Body of pancreas (tissue), 4 donors: ENCODE data around the gene TTLL11. TPM values are rescaled to one million over a fixed set of nuclear protein-coding genes. Genes with fewer than 3 reads are reported as not detected.

ENCODE experiments used
- ATAC-seq: fragments of 150-250 bp; one replicate; pipeline ENCODE4 v1.9.1; 2016
- DNase-seq, 4 donors: peaks; one replicate each; pipeline ENCODE4 v3.0.0-alpha.2; 2019
- H3K27ac ChIP-seq, 4 donors: fragments of 200-600 bp; sonication (generic); 1 replicate in 3 of 4; 2 replicates in 1 of 4; pipeline versions ENCODE4 v1.5.1 to v1.6.1; 2016 to 2019; ENCODE audit warnings: mild to moderate bottlenecking in 1 of 4, mixed read lengths in 1 of 4, moderate library complexity in 1 of 4
- H3K27me3 ChIP-seq, 2 donors: fragments of 200-600 bp; sonication (generic); one replicate each; pipeline ENCODE4 v1.6.0; 2016; ENCODE audit warnings: mild to moderate bottlenecking in 1 of 2
- H3K36me3 ChIP-seq, 2 donors: fragments of 200-600 bp; sonication (generic); replicated peaks in 1 of 2; 2 replicates each; pipeline ENCODE4 v1.5.1; 2016; ENCODE audit warnings: low read depth in 2 of 2; ENCODE audit not compliant: insufficient read depth in 1 of 2
- H3K4me1 ChIP-seq: fragments of 200-600 bp; sonication (generic); one replicate; pipeline ENCODE4 v1.6.0; 2016
- H3K4me3 ChIP-seq, 2 donors: fragments of 200-600 bp; sonication (generic); 1 replicate in 1 of 2; 2 replicates in 1 of 2; pipeline ENCODE4 v1.5.1; 2016 to 2019
- H3K9me3 ChIP-seq, 3 donors: fragments of 200-600 bp; sonication (generic); 1 replicate in 2 of 3; 2 replicates in 1 of 3; pipeline ENCODE4 v1.5.1; 2016
- CTCF ChIP-seq, 7 experiments: fragments of 450-650 bp in 4 of 7; fragments of 200-600 bp in 3 of 7; sonication (generic) in 3 of 7; IDR thresholded peaks; one replicate each; pipeline ENCODE4 v1.5.1; 2016 to 2019; ENCODE audit warnings: antibody characterized with exemption in 7 of 7
- POLR2A ChIP-seq, 3 donors: fragments of 450-650 bp; IDR thresholded peaks; one replicate each; pipeline ENCODE4 v1.6.1; 2016; ENCODE audit warnings: antibody characterized with exemption in 3 of 3, mild to moderate bottlenecking in 2 of 3
- WGBS, 2 donors: methylation state at CpG; one replicate each; pipeline ENCODE4 v1.1.5; 2017; 5-methylcytosine and 5-hydroxymethylcytosine counted together
- intact Hi-C: fragments of 100-400 bp; cut with DNase I; formaldehyde crosslinking; loops from one replicate; pipeline ENCODE4 v1.15.1; 2023
- total RNA-seq, 2 donors: library from RNA; depleted of rRNA; stranded (reverse); fragments of >200 nt; gene quantifications; one replicate each; pipeline ENCODE4 v1.1.0, GENCODE V29; 2016

Gene TTLL11
- total RNA-seq, 2 donors from 2014 or later: 14.5 to 16.8 TPM

GRCh38 chr9:121825031-121825691, 267.9 kb downstream of the TTLL11 start:
- WGBS, 2 donors: 79 to 87% methylated on average over 12 of the region's 12 CpGs
- H3K4me3 ChIP-seq: no peak overlapping the region
- no peak for DNase-seq
- H3K27ac ChIP-seq: no peak overlapping the region
- H3K36me3 ChIP-seq: no peaks in the 10 kb centered on the region
- no peaks in the 10 kb centered on the region for H3K9me3 ChIP-seq
- ATAC-seq: no peak
- no peaks in the 10 kb centered on the region for H3K27me3 ChIP-seq
- intact Hi-C loops: no loop called here
- TF ChIP-seq POLR2A (IDR thresholded peaks at IDR 0.05) (no peak), CTCF (IDR thresholded peaks at IDR 0.05) (no peak)
- no peaks in the 10 kb centered on the region for H3K4me1 ChIP-seq

DNA sequence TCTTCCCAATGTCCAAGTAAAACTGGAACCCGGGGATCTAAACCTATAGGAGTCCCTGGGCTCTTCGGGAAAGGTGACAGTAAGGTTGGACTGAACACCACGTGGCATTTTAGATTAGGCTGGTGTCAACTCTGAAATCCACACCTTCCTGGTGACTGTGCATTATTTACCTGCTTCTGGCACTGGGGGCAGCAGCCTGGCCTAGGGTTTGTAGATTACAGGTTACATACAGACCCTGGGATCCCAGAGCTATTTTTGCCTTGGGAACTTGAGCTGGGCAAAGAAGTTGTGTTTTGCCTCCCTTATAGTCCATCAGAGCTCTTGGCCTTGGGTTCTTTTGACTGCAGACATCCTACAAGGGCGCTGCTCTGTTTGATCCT, 268.5 kb downstream of the TTLL11 start:
- TF ChIP-seq CTCF (IDR thresholded peaks at IDR 0.05) (no peak), POLR2A (IDR thresholded peaks at IDR 0.05) (no peak)
- WGBS, 2 donors: 52 to 64% methylated on average over 4 of the region's 4 CpGs
- no peak for ATAC-seq
- DNase-seq: no peak
- Histone ChIP-seq H3K27me3 (no peaks in the 10 kb centered on the region), H3K9me3 (no peaks in the 10 kb centered on the region), H3K36me3 (no peaks in the 10 kb centered on the region), H3K4me3 (no peak overlapping the region), H3K4me1 (no peaks in the 10 kb centered on the region), H3K27ac (no peak overlapping the region)
- intact Hi-C loops: no loop called here

DNA sequence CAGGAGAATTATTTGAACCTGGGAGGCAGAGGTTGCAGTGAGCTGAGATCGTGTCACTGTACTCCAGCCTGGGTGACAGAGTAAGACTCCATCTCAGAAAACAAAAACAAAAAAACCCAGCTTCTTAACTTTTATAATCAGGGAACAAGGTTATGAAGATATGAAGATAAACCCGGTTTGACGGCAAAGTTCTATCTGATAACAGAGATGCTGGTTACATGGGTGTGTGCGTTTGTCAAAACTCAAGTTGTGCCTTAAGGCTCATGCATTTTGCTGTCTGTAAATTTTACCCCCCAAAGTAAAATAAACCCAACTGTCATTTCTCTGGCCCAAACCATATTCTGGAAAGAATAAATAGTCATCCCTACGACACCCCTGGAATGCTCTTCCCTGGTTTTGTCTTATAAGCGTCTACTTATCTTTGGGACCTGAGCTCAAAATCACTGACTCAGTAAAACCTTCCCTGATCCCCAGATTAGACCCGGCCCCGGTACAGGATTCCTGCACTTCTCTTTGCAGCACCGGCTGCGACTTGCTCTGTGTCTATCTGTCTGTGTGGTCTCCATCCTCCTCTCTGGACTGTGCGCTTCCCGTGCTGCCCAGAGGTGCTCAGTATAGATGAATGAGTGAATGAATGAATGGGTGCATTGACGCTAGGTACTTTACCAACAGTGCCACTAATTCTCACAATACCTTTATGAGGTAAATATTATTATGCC, 269.5 kb downstream of the TTLL11 start:
- H3K27me3 ChIP-seq: no peaks in the 10 kb centered on the region
- intact Hi-C loops: no loop called here
- ATAC-seq: no peak

DNA sequence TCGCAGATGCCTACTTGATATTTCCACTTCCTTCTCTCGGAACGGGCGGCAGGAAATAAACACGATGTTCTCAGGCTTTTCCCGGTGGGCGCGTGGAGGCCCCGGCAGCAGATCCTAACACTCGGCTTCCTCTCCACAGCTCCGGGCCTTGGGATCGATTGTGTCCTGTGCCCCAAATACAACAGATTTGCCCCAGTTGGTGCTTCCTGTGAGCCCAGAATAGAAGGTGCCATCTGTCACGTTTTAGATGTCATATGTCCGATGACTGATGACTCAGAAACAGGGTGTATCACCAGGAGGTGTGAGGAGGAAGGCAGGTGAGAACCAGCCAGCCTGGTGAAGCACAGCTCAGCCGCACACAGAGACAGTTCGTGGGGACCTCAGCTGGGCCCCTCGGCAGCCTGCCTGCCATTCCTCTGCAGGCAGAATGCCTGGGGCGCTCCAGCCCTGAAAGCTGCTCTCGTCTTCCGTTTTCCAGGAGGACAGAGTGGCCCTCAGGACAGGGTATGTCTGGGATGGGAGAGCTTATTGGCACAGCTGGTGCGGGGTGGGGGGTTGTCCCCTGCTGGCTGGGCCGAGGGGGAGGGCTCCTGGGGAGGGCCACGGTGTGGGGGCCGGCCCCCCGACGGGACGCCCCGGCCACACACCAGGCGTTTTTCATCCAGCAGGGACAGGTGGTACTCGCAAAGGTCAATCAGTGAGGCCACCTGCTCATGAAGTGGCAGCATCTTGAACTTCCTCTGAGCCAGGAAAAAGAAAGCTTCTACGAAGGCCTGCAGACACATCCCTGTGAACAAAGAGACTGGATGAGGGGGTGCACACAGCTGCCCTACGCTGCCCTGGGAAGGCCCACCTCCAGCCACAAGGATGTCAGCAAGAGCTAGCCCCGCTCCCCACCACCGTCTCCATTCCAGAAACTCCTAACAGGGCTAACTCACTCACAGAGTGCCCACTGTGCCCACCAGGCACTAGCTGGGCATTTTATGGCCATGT, 270.7 kb downstream of the TTLL11 start:
- TF ChIP-seq POLR2A (IDR thresholded peaks at IDR 0.05) (no peak), CTCF (IDR thresholded peaks at IDR 0.05) (no peak)
- no peak overlapping the region for H3K4me3 ChIP-seq
- H3K27ac ChIP-seq: no peak overlapping the region
- WGBS, 2 donors: 83 to 87% methylated on average over 14 to 22 of the region's 34 CpGs
- ATAC-seq (no peak), DNase-seq (no peak)
- H3K27me3 ChIP-seq: no peaks in the 10 kb centered on the region
- H3K4me1 ChIP-seq: no peaks in the 10 kb centered on the region
- intact Hi-C loops: no loop called here
- H3K9me3 ChIP-seq: no peaks in the 10 kb centered on the region
- H3K36me3 ChIP-seq: no peaks in the 10 kb centered on the region

More for the DNA sequence above, 269.5 kb downstream of the TTLL11 start:
- no peak overlapping the region for H3K4me3 ChIP-seq
- no peak for TF ChIP-seq POLR2A (IDR thresholded peaks at IDR 0.05)
- no peak for TF ChIP-seq CTCF (IDR thresholded peaks at IDR 0.05)
- H3K36me3 ChIP-seq: no peaks in the 10 kb centered on the region
- H3K9me3 ChIP-seq: no peaks in the 10 kb centered on the region
- no peak for DNase-seq
- WGBS, 2 donors: 90% methylated on average over 13 of the region's 13 CpGs
- H3K4me1 ChIP-seq: no peaks in the 10 kb centered on the region
- H3K27ac ChIP-seq: no peak overlapping the region
